SU-DHL-6 (cell line): Measurements from ENCODE around the gene ATP6V0D1.

Experiments
- EZH2phosphoT487 ChIP-seq: fragments of 200-600 bp; sonication (generic), shearing (Covaris generic); conservative IDR thresholded peaks from 2 replicates; pipeline ENCODE4 v1.6.1; 2018; ENCODE audit warnings: mild to moderate bottlenecking, antibody characterized with exemption, low read length, moderate library complexity, mixed read lengths
- TF ChIP-seq, protein P1 (sequence below): fragments of 200-600 bp; sonication (generic); IDR thresholded peaks from one replicate; pipeline ENCODE4 v1.5.1; 2017; ENCODE audit warnings: antibody characterized with exemption, mild to moderate bottlenecking, low read length, moderate library complexity; ENCODE audit not compliant: insufficient read depth, poor library complexity, severe bottlenecking

DNA sequence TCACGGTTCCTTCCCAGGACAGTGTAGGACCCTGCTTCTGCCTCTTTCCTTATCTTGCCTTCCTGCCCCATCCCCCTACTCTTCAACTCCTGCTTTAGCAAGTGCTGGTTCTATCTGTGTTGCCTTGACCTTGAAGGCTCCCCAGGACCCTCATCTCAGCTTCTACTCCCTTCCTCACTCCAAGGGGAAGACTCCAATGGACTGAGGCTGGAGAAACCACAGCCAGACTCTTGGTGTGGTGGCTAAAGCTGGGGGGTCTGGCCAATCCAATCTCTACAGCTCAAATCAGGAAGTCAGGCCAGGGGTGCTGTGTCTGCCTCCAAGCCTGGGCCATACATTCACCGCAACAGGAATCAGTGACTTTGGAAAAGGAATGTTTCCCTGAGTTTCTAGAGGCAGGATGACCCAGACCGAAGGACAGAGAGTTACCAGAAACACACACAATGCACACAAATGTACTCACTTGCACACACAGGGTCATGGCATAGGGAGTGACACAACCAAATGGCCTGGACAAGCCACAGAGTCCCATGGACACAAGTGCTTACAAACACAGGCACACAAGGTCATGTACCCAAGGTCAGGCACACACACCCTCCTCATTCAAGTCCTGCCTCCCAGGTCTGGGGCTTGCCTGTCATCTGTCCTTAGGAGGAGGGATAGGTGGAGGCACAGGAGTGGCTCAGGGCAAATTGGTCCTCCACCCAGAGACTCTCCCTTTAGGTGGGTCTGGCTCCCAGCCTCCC, 51.7 kb downstream of the ATP6V0D1 start:
- TF ChIP-seq, protein P1, sequence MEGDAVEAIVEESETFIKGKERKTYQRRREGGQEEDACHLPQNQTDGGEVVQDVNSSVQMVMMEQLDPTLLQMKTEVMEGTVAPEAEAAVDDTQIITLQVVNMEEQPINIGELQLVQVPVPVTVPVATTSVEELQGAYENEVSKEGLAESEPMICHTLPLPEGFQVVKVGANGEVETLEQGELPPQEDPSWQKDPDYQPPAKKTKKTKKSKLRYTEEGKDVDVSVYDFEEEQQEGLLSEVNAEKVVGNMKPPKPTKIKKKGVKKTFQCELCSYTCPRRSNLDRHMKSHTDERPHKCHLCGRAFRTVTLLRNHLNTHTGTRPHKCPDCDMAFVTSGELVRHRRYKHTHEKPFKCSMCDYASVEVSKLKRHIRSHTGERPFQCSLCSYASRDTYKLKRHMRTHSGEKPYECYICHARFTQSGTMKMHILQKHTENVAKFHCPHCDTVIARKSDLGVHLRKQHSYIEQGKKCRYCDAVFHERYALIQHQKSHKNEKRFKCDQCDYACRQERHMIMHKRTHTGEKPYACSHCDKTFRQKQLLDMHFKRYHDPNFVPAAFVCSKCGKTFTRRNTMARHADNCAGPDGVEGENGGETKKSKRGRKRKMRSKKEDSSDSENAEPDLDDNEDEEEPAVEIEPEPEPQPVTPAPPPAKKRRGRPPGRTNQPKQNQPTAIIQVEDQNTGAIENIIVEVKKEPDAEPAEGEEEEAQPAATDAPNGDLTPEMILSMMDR, result no peak
- no peak for TF ChIP-seq EZH2phosphoT487
